Hematopoietic multipotent progenitor cell treated with erythropoietin and hydrocortisone succinate and interleukin-3 and kit ligand, for 17 days (in vitro differentiated cells): ENCODE results near the gene LEMD2.
"Not testable (repeated sequence)": the region's sequence is repeated elsewhere in the genome, so short reads cannot be mapped to it uniquely, and the experiment has no call there.

ENCODE experiments used
- DNase-seq: peaks from one replicate; pipeline ENCODE4 v3.0.0-alpha.2; 2015; ENCODE audit warnings: low spot score

Gene LEMD2

DNA sequence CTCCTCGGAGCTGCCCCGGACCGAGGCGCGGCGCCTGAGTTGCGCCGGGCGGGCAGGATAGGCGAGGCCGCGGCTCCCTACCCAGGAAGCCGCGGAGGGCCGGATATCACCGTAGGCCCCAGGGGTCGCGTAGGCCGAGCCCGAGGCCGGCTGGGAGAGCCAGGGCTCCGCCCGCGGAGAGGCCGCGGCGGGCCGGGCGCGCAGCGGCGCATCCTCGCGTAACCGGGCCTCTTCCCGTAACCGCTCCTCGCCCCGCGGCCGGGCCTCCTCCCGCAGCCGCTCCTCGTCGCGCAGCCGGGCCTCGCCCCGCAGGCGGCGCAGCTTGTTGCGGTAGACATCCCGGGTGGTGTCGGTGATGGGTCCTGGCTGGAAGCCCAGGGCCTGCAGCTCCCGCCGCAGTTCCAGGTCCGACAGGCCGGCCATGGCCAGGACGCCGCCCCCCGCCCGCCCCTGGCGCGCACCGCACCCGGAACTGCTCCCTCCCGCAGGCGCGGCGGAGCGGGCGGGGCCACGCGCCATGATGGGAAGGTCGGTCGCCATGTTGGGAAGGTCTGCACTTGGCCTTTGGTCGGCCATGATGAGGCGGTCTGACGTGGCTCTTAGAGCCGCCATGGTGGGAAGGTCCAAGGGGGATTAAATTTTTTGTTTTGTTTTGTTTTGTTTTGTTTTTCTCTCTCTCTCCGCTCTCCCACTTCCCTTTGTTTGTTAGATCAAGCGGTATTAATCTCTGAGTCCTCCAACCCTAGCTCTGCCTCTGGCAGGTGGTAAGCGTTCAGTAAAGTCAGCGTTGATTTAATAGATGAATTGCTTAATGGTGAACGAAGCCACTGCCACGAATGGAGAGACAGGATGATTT is at the start of gene LEMD2:
Gene LEMD2 (minus strand): TSS at position 437 of the 856 bp plus-strand sequence. CDS start 14 bp downstream, at position 423.
- DNase-seq = peak; percentile 92

GRCh38 chr6:33837971-33838665 is 49.2 kb upstream of the LEMD2 start:
- no peak for DNase-seq

GRCh38 chr6:33836806-33837469 is 48.0 kb upstream of the LEMD2 start:
- no peak for DNase-seq

DNA sequence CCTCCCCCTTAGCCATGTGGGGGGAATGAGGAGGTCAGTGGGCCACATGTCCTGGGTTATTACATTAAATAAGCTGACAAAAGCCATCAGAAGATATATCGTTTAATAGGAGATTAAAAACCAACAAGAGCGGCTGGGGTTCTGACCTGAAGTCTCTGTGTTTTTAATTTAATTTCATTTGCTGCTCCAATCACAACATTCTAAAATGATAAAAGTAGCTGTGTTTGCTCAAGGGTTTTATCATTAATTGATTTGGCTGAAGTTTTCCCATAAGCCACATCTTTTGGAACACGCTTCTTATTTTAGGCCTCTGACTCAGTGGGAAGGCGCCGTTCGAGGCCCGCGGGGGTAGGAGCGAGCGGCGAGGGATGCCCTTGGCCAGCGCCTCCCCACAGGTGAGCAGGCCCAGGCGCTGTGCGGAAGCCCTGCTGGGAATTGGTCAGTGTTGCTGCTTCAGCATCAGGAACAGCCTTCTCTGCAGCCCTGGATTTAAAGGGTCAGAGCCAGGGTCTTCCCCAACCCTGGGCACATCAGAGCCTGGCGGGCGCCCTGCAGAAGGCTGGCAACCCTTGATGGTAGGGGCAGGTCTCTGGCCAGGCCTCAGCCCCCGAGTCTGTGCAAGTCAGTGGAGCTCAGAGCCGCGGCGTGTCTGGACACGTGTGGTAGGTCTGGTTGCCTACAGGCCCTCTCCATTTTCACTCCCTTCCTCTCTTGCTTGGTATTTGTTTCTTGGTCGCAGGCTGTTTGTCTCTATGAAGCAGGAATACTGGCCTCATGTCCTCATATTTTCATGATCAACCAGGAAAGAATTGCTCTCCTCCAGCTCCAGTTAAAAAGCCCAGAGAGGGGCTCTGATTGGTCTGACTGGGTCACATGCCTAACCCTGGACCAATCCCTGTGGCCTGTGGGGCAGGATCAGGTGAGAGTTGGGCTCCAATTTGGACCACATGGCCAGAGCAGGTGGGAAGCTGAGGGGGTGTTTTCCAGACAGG is 45.8 kb upstream of the LEMD2 start:
- DNase-seq = no peak

DNA sequence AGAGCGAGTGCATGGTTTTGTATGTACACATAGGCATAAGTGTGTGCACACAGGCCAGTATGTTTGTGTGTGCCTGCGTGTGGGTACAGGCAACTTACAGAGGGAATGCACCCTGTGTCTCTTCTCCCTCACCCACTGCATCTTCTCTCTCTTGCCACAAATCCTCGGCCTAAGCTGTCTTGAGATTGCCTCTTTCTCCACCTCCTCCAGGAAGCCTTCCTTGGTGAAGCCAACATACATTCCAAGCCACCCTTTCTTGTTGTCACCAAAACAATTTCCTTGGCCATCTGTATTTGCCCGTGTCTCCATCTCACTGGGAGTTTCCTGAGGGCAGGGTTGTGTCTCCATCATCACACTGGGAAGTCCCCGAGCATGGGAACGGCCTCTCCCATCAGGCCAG is 44.7 kb upstream of the LEMD2 start:
- DNase-seq = no peak

- DNase-seq = not testable (repeated sequence)
Observed at GRCh38 chr6:33832831-33833230, 43.9 kb upstream of the LEMD2 start.

DNA sequence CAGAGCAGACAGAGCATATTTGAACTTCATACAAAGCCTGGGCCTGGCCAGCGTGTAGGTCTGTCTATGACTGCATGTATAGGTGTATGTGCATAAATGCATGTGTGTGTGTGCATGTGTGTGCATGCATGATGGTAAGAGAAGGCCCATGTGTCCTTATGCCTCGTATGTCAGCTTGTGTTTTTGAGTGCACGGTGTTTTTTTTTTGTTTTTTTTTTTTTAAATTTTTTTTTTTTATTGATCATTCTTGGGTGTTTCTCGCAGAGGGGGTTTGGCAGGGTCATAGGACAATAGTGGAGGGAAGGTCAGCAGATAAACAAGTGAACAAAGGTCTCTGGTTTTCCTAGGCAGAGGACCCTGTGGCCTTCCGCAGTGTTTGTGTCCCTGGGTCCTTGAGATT is 42.8 kb upstream of the LEMD2 start:
- not testable (repeated sequence) for DNase-seq

- DNase-seq = no peak
Observed at GRCh38 chr6:33830635-33831240, 41.8 kb upstream of the LEMD2 start.

DNA sequence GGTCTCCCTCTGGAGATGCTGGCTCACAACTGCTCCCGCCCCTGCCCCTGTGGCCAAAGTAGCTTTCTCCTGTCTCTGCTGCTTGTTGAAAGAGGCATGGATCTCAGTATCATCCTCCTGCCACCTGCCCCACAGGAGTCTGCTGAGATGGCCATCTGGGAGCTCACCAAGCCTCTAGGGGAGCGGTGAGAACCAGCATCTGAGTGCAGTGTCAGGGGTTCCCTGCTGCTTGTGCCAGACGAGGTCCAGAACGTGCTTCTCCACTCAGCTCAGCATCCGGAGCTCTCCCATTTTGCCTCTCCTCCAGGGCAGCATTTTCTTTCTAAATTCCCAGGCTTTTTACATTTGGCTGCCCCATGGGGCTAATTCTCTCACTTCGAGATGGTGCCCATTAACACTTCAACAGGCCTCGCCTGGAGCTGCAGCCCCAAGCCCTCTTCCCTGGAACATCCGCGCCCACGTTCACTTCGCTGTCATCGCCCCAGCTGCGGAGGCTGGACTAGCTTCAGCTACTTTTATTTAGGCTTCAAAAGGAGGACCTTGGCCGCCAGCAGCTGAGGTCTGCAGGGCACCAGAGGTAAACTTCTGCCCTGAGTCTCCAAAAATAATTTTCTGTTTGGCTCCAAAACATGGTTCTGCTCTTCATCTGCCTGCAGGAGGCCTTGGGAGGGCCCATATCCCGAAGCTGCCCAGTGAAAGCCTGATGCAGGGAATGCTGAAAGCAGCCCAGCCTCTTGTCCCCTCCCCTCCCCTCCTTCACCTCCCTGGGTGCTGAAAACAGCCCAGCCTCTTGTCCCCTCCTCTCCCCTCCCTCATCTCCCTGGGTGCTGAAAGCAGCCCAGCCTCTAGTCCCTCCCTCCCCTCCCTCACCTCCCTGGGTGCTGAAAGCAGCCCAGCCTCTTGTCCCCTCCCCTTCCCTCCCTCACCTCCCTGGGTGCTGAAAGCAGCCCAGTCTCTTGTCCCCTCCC is 40.1 kb upstream of the LEMD2 start:
- no peak for DNase-seq

- DNase-seq = no peak
Observed at GRCh38 chr6:33828452-33828763, 39.5 kb upstream of the LEMD2 start.

GRCh38 chr6:33827546-33828451 is 38.9 kb upstream of the LEMD2 start:
- DNase-seq = no peak

DNA sequence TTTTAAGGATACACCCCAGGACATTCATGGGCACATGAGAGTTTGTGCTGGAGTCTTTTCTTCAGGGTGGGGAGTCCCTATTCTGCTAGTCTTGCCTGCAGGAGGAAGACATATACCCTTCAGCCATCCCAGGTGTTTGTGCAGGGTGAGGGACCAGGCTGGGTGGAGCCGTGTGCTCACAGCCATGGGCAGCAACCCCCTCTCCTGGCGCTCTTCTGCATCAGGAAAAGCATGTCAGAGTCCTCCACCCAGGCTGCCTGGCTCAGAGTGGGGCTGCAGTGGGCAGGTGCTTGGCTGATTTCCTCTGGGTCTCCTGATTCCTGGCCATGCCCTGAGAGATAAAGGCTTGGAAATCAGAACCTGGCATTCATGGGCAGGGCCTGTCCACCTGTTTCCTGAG is 37.6 kb upstream of the LEMD2 start:
- no peak for DNase-seq

GRCh38 chr6:33824461-33825154 is 35.7 kb upstream of the LEMD2 start:
- DNase-seq = no peak

DNA sequence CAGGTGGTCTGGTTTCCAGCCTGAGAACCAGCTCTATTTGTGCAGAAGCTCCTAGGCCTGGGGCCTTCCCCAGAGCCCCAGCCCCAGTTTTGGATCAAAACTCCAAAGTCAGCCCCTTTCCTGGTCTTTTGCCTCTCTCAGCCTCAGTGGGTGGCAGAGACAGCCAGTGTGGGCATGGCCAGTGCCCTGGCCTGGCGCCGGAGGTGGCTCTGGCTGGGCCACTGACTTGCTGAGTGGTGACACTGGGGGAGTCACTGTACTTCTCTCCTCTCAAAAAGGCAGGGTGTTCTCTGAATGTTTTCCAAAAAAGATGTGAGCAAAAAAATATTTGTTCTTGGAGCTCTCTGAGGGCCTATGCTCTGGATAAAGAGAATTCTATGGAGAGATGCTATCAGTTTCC is 34.9 kb upstream of the LEMD2 start:
- DNase-seq = no peak

- DNase-seq = no peak
Observed at GRCh38 chr6:33822575-33823395, 33.9 kb upstream of the LEMD2 start.

GRCh38 chr6:33820784-33821520 is 32.0 kb upstream of the LEMD2 start:
- DNase-seq = no peak

GRCh38 chr6:33820243-33820642 is 31.3 kb upstream of the LEMD2 start:
- no peak for DNase-seq
